Thyroid gland (tissue), 4 donors: ENCODE results near the gene TENM3. TPM values are rescaled to one million over a fixed set of nuclear protein-coding genes. Genes with fewer than 3 reads are reported as not detected.

Experiments used
- DNase-seq, 2 donors: peaks; one replicate each; pipeline ENCODE4 v3.0.0-alpha.2; 2019
- H3K27ac ChIP-seq, 3 donors: fragments of 200-600 bp; sonication (generic); 1 replicate in 2 of 3; 2 replicates in 1 of 3; pipeline ENCODE4 v1.5.1; 2016 to 2019; ENCODE audit warnings: mild to moderate bottlenecking in 1 of 3, moderate library complexity in 1 of 3
- H3K27me3 ChIP-seq: fragments of 200-600 bp; sonication (generic); one replicate; pipeline ENCODE4 v1.5.1; 2019
- H3K36me3 ChIP-seq, 2 donors: fragments of 200-600 bp; sonication (generic); one replicate each; pipeline ENCODE4 v1.5.1; 2016 to 2019
- H3K4me1 ChIP-seq, 2 donors: fragments of 200-600 bp; sonication (generic); one replicate each; pipeline ENCODE4 v1.5.1; 2017 to 2019
- H3K4me3 ChIP-seq, 3 donors: fragments of 200-600 bp; sonication (generic); replicated peaks in 1 of 3; 1 replicate in 2 of 3; 2 replicates in 1 of 3; pipeline ENCODE4 v1.5.1; 2016; ENCODE audit warnings: mild to moderate bottlenecking in 1 of 3
- H3K9me3 ChIP-seq: fragments of 200-600 bp; sonication (generic); one replicate; pipeline ENCODE4 v1.5.1; 2017
- CTCF ChIP-seq, 6 experiments: fragments of 200-600 bp in 3 of 6; fragments of 450-650 bp in 3 of 6; sonication (generic) in 3 of 6; IDR thresholded peaks; one replicate each; pipeline ENCODE4 v1.5.1; 2016 to 2019; ENCODE audit warnings: antibody characterized with exemption in 6 of 6, mild to moderate bottlenecking in 2 of 6, inconsistent platforms in 1 of 6, moderate library complexity in 1 of 6
- POLR2A ChIP-seq, 2 donors: fragments of 450-650 bp; IDR thresholded peaks; one replicate each; pipeline ENCODE4 v1.6.1; 2017; ENCODE audit warnings: antibody characterized with exemption in 2 of 2, mild to moderate bottlenecking in 2 of 2, moderate library complexity in 1 of 2
- WGBS, 2 donors: methylation state at CpG; one replicate each; pipeline ENCODE4 v1.1.5; 2017; 5-methylcytosine and 5-hydroxymethylcytosine counted together
- intact Hi-C: fragments of 100-400 bp; cut with DNase I; formaldehyde crosslinking; loops from one replicate; pipeline ENCODE4 v1.15.1; 2023
- total RNA-seq, 4 donors: library from RNA; depleted of rRNA; stranded (reverse); fragments of >200 nt; gene quantifications; one replicate each; pipeline ENCODE4 v1.2.3, GENCODE V29; 2016

TENM3 gene
- total RNA-seq, 4 donors from 2014 or later, result 41.8 to 82.2 (median 68.1) TPM

GRCh38 chr4:182801636-182802035 lies 558.4 kb downstream of the TENM3 start:
- H3K4me3 ChIP-seq, result no peak overlapping the region
- no peak overlapping the region for H3K27ac ChIP-seq
- intact Hi-C loops, result loop anchor here (10.0 kb wide), 1 partner anchor 123 kb away; no protein-coding TSS in a partner anchor
- no peaks in the 10 kb centered on the region for H3K27me3 ChIP-seq
- H3K4me1 ChIP-seq, result peaks cover 0 to 3% of the 10 kb centered on the region in 2 donors
- no peaks in the 10 kb centered on the region for H3K9me3 ChIP-seq
- WGBS, 2 donors, result 86 to 92% methylated on average over 15 of the region's 15 CpGs
- no peak for DNase-seq
- no peaks in the 10 kb centered on the region for H3K36me3 ChIP-seq
- TF ChIP-seq POLR2A (IDR thresholded peaks at IDR 0.05) (no peak), CTCF (IDR thresholded peaks at IDR 0.05) (no peak)

GRCh38 chr4:182802621-182803020 lies 559.4 kb downstream of the TENM3 start:
- H3K4me1 ChIP-seq, result peaks cover 0 to 7% of the 10 kb centered on the region in 2 donors
- DNase-seq, result no peak
- no peaks in the 10 kb centered on the region for H3K9me3 ChIP-seq
- no peak overlapping the region for H3K4me3 ChIP-seq
- no peak overlapping the region for H3K27ac ChIP-seq
- TF ChIP-seq POLR2A (IDR thresholded peaks at IDR 0.05) (no peak), CTCF (IDR thresholded peaks at IDR 0.05) (no peak)
- H3K36me3 ChIP-seq, result no peaks in the 10 kb centered on the region
- intact Hi-C loops, result loop anchor here (10.0 kb wide), 1 partner anchor 122 kb away; no protein-coding TSS in a partner anchor
- no peaks in the 10 kb centered on the region for H3K27me3 ChIP-seq

- Histone ChIP-seq H3K4me3 (no peak overlapping the region), H3K27ac (no peak overlapping the region), H3K9me3 (no peaks in the 10 kb centered on the region), H3K27me3 (no peaks in the 10 kb centered on the region), H3K36me3 (no peaks in the 10 kb centered on the region), H3K4me1 (peaks cover 0 to 7% of the 10 kb centered on the region in 2 donors)
- TF ChIP-seq POLR2A (IDR thresholded peaks at IDR 0.05) (no peak), CTCF (IDR thresholded peaks at IDR 0.05) (no peak)
- no peak for DNase-seq
- WGBS, 2 donors, result 39 to 60% methylated on average over 6 of the region's 6 CpGs
- intact Hi-C loops, result loop anchor here (10.0 kb wide), 1 partner anchor 122 kb away; no protein-coding TSS in a partner anchor
Measured at GRCh38 chr4:182803235-182803634, 560.0 kb downstream of the TENM3 start.

- Histone ChIP-seq H3K4me3 (no peak overlapping the region), H3K27me3 (no peaks in the 10 kb centered on the region), H3K36me3 (no peaks in the 10 kb centered on the region), H3K27ac (no peak overlapping the region), H3K9me3 (no peaks in the 10 kb centered on the region), H3K4me1 (peaks cover 0 to 7% of the 10 kb centered on the region in 2 donors)
- TF ChIP-seq POLR2A (IDR thresholded peaks at IDR 0.05) (no peak), CTCF (IDR thresholded peaks at IDR 0.05) (no peak)
- intact Hi-C loops, result loop anchor here (10.0 kb wide), 1 partner anchor 121 kb away; no protein-coding TSS in a partner anchor
- WGBS, 2 donors, result 73 to 82% methylated on average over 8 of the region's 8 CpGs
- DNase-seq, result peak in 1 of 2 donors; percentile 29
Measured at GRCh38 chr4:182804131-182804530, 560.9 kb downstream of the TENM3 start.

GRCh38 chr4:182805321-182805720 lies 562.1 kb downstream of the TENM3 start:
- Histone ChIP-seq H3K27me3 (no peaks in the 10 kb centered on the region), H3K4me3 (no peak overlapping the region), H3K9me3 (no peaks in the 10 kb centered on the region), H3K27ac (no peak overlapping the region), H3K4me1 (peaks cover 0 to 7% of the 10 kb centered on the region in 2 donors), H3K36me3 (no peaks in the 10 kb centered on the region)
- WGBS, 2 donors, result 86 to 88% methylated on average over 9 of the region's 9 CpGs
- TF ChIP-seq POLR2A (IDR thresholded peaks at IDR 0.05), result no peak
- TF ChIP-seq CTCF (IDR thresholded peaks at IDR 0.05), result no peak
- no peak for DNase-seq
- intact Hi-C loops, result loop anchor here (5.0 to 10.0 kb wide), 2 partner anchors 119 to 323 kb away; no protein-coding TSS in a partner anchor
